Choroid plexus epithelial cell (primary cell): Measurements from ENCODE around the gene TTC8.
A peak's percentile ranks its signal among the peaks of the same experiment; 100 is the strongest.

ENCODE experiments used
- DNase-seq: peaks from one replicate; pipeline ENCODE4 v3.0.0-alpha.2; 2010; ENCODE audit warnings: low read depth
- H3K4me3 ChIP-seq: 2 replicates; pipeline ENCODE4 v1.5.1; 2011; ENCODE audit warnings: low read depth, mild to moderate bottlenecking, control low read depth, low read length, moderate library complexity
- TF ChIP-seq, protein P1 (sequence below): conservative IDR thresholded peaks from 2 replicates; pipeline ENCODE4 v1.5.1; 2011; ENCODE audit warnings: low read depth, mild to moderate bottlenecking, control low read depth, inconsistent platforms, low read length, moderate library complexity

The TTC8 gene

DNA sequence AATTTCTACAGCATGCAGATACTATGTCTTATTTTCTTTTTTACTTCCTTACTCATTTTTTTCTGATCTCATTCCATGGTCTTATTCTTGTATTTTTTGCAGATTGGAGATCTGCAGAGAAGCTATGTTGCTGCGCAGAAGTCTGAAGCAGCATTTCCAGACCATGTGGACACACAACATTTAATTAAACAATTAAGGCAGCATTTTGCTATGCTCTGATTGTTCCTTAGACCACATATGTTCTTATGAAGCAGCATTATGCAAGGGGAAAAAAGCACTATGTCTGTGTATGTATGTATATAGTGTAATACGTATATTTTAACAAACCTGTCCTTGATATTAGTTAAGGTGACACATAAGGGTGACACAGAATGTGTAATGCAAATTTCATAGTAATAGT lies 52.7 kb downstream of the TTC8 start:
- TF ChIP-seq, protein P1, sequence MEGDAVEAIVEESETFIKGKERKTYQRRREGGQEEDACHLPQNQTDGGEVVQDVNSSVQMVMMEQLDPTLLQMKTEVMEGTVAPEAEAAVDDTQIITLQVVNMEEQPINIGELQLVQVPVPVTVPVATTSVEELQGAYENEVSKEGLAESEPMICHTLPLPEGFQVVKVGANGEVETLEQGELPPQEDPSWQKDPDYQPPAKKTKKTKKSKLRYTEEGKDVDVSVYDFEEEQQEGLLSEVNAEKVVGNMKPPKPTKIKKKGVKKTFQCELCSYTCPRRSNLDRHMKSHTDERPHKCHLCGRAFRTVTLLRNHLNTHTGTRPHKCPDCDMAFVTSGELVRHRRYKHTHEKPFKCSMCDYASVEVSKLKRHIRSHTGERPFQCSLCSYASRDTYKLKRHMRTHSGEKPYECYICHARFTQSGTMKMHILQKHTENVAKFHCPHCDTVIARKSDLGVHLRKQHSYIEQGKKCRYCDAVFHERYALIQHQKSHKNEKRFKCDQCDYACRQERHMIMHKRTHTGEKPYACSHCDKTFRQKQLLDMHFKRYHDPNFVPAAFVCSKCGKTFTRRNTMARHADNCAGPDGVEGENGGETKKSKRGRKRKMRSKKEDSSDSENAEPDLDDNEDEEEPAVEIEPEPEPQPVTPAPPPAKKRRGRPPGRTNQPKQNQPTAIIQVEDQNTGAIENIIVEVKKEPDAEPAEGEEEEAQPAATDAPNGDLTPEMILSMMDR: no peak
- H3K4me3 ChIP-seq: no peak overlapping the region
- no peak for DNase-seq

DNA sequence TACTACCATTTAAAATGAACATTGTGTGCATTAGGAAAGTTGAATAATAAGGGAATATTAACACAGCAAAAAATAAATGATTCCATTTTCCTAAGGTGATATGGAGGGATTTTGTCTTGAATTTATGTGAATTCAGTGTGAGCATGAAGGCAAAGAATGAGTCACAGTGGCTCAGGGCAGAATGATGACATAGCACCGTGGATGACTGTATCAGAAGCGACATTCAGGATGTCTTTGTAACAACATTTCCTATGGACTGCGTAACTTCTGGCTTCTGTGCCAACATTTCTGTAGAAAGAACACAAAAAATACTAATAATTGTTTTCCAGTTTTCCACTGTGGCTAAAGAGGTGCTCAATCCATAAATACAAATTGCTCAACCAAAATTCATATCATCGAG lies 54.6 kb downstream of the TTC8 start:
- TF ChIP-seq, protein P1: no peak
- H3K4me3 ChIP-seq: no peak overlapping the region
- DNase-seq: peak; percentile 87

DNA sequence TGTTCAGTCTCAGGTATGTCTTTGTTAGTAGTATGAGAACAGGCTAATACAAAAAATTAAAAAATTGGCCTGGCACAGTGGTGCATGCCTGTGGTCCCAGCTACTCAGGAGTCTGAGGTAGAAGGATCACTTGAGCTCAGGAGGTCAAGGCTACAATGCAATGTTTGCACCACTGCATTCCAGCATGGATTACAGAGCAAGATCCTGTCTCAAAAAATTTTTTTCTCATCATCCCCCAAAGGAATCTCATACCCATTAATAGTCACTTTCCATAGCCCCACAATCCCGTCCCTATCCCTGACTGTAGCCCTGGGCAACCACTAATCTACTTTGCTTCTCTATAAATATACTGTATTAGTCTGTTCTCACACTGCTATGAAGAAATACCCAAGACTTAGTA lies 57.8 kb downstream of the TTC8 start:
- TF ChIP-seq, protein P1: no peak
- peak; percentile 24 for DNase-seq
- no peak overlapping the region for H3K4me3 ChIP-seq

DNA sequence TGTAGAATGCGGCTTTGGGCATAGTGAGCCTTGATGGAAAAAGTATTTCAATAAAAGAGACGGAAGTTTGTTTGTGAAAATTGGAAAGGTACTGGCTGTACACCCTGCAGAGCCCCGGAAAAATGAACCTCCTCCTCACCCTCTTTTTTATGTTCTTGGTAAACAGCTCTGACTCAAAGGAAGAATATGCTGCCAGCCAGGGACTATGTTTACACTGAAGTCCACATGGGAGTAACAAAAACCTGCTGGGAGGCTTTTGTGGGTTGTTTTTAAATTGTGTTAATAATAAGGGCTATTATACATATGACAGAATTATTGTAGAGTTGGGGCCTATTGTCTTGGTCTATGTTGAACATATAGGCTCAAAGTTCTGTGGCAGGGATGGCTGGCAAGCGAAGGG lies 70.7 kb downstream of the TTC8 start:
- no peak overlapping the region for H3K4me3 ChIP-seq
- TF ChIP-seq, protein P1: no peak
- DNase-seq: peak; percentile 83

DNA sequence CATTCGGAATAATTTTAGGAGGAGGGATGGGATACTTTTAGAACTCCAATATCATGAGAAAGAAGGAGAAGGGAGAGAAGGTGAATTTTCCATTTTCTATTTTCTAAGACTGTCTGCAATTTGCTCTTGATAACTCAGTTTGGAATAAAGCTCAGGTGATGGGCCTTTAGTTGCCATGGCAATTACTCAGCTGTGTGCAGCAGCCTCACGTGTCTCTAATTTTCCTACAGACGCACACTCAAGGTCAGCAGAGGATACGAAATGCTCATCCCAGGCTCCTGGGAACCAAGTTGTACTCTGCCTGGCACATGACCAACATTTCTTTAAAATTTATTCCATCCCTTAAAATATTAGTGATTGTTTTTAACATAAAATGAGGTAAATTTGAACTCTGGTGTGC lies 76.7 kb downstream of the TTC8 start:
- no peak overlapping the region for H3K4me3 ChIP-seq
- no peak for DNase-seq
- TF ChIP-seq, protein P1: no peak

DNA sequence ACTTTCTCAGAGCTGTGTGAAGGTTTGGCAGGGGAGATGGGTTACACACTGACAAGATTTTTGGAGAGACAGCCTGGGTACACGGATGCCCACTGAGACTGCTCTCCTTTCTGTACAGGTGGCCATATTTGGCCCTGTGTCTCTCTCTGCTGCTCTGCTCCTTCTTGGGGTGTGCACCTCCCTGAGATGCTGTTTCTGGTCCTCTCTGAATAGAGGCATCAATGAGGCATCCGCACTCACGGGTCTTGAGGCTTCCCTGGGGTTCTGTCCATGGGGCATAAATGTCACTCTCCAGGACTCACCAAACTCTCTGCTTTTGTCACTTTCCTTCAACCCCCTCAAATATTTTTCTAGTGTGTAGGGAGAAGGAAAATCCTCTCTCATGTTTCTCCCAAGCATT lies 77.5 kb downstream of the TTC8 start:
- TF ChIP-seq, protein P1: no peak
- DNase-seq: no peak
- no peak overlapping the region for H3K4me3 ChIP-seq

DNA sequence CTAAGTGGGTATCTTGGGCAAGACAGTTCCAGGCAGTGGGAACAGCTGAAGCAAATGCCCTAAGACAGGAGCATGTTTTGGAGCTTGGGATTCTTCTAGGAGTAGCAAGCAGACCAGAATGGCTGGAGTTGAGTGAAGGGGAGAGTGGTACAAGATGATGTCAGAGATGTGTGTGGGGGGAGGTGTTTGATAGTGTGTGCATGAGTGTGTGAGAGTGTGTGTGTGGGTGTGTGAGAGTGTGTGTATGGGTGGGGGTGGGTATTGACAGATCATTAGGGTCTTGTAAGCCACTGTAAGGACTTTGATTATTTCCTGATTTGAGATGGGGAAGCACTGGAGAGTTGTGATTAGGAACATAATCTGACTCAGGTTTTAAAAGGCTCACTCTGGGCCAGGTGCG lies 78.4 kb downstream of the TTC8 start:
- no peak for DNase-seq
- TF ChIP-seq, protein P1: no peak
- no peak overlapping the region for H3K4me3 ChIP-seq
